Measurements from ENCODE around the gene MRPL38.
A peak's percentile ranks its signal among the peaks of the same experiment; 100 is the strongest.

The MRPL38 gene

DNA sequence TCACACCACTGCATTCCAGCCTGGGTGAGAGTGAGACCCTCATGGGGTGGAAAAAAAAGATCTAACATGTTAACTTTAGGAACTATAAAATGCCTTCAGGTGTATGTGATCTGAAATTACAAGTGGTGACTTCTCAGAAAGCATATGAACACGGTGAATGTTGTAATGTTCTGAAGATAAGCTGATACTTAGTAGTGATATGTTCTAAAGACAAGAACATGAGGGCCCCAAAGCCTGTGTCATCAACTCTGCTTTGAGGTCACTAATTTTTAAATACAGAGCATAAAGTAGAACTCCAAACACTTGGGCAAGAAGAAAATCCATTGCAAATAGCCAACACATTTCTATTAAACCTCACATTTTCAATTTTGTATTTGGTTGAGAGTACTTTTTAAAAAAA is 38.8 kb upstream of the MRPL38 start:
- Histone ChIP-seq H3K9ac (ENCODE audit: low read depth, low read length, poor library complexity) (no peak overlapping the region), H3K4me1 (ENCODE audit: control insufficient read depth in 2 of 2, insufficient read depth in 1 of 2, low read depth in 1 of 2, low read length in 2 of 2) (peaks cover 2 to 4% of the 10 kb centered on the region in 2 donors), H2AFZ (ENCODE audit: low read length) (no peak overlapping the region), H2BK120ac (ENCODE audit: low read depth, low read length) (no peak overlapping the region), H3K36me3 (replicated peaks in 1 of 2; ENCODE audit: control insufficient read depth in 2 of 2, insufficient read depth in 2 of 2, low read length in 2 of 2) (peaks cover 1 to 35% of the 10 kb centered on the region in 2 donors), H3K4ac (ENCODE audit: low read length) (no peak overlapping the region), H3K27ac (replicated peaks; ENCODE audit: low read length) (no peak overlapping the region), H2AK5ac (ENCODE audit: low read depth, low read length) (no peak overlapping the region), H3K4me2 (ENCODE audit: insufficient read depth, low read length, poor library complexity, severe bottlenecking) (no peak overlapping the region), H3K23ac (ENCODE audit: low read depth, low read length, poor library complexity) (no peak overlapping the region), H3K18ac (ENCODE audit: low read length) (no peak overlapping the region), H3K9me3 (replicated peaks in 1 of 2; ENCODE audit: control insufficient read depth in 2 of 2, insufficient read depth in 1 of 2, low read depth in 1 of 2, low read length in 2 of 2) (no peaks in the 10 kb centered on the region), H4K8ac (ENCODE audit: low read depth, low read length) (no peak overlapping the region), H3K4me3 (ENCODE audit: low read length in 2 of 2) (no peak overlapping the region), H2BK15ac (ENCODE audit: low read length) (no peak overlapping the region), H3K27me3 (ENCODE audit: control insufficient read depth in 3 of 3, insufficient read depth in 3 of 3, low read depth in 1 of 3, low read length in 3 of 3) (no peaks in the 10 kb centered on the region), H4K91ac (ENCODE audit: low read depth, low read length, poor library complexity) (no peak overlapping the region), H3K14ac (ENCODE audit: low read length) (no peak overlapping the region), H2BK5ac (ENCODE audit: low read length) (no peak overlapping the region), H3K79me1 (ENCODE audit: low read depth, low read length) (no peaks in the 10 kb centered on the region), H2BK12ac (ENCODE audit: low read length) (no peak overlapping the region)
- no CpG with 5 or more reads among the region's 1 CpG for WGBS, 2 donors (ENCODE audit: extremely low coverage in 2 of 2, insufficient read length in 2 of 2, insufficient replicate concordance in 1 of 2)
- no peak for DNase-seq (ENCODE audit: low spot score)

DNA sequence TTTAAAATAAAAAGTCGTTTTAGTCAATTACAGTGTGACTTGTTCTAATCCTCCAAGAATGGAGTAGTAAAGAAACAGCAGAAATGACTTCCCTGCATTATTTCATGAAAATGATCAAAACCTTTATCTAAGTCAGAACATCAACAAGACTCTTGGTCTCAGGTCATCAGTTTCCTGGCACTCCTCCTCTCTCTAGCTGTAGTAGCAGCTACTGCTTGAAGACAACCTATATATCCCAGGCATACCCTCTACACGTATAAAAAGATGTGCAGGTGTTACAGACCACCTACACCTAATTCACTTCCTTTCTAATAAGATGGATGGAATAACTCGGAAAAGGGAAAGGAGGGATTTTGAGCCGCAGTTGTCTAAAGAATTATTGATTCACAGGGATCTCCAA is 37.8 kb upstream of the MRPL38 start:
- Histone ChIP-seq H3K4me3 (ENCODE audit: low read length in 2 of 2) (no peak overlapping the region), H3K27ac (replicated peaks; ENCODE audit: low read length) (no peak overlapping the region), H3K18ac (ENCODE audit: low read length) (no peak overlapping the region), H2AFZ (ENCODE audit: low read length) (no peak overlapping the region), H4K8ac (ENCODE audit: low read depth, low read length) (no peak overlapping the region), H2BK12ac (ENCODE audit: low read length) (no peak overlapping the region), H3K36me3 (replicated peaks in 1 of 2; ENCODE audit: control insufficient read depth in 2 of 2, insufficient read depth in 2 of 2, low read length in 2 of 2) (peaks cover 0 to 30% of the 10 kb centered on the region in 2 donors), H3K79me1 (ENCODE audit: low read depth, low read length) (no peaks in the 10 kb centered on the region), H3K9ac (ENCODE audit: low read depth, low read length, poor library complexity) (no peak overlapping the region), H3K4me2 (ENCODE audit: insufficient read depth, low read length, poor library complexity, severe bottlenecking) (no peak overlapping the region), H2AK5ac (ENCODE audit: low read depth, low read length) (no peak overlapping the region), H3K27me3 (ENCODE audit: control insufficient read depth in 3 of 3, insufficient read depth in 3 of 3, low read depth in 1 of 3, low read length in 3 of 3) (peaks cover 0 to 3% (median 0%) of the 10 kb centered on the region in 3 experiments), H2BK120ac (ENCODE audit: low read depth, low read length) (no peak overlapping the region), H3K9me3 (replicated peaks in 1 of 2; ENCODE audit: control insufficient read depth in 2 of 2, insufficient read depth in 1 of 2, low read depth in 1 of 2, low read length in 2 of 2) (no peaks in the 10 kb centered on the region), H2BK5ac (ENCODE audit: low read length) (no peak overlapping the region), H3K4ac (ENCODE audit: low read length) (no peak overlapping the region), H2BK15ac (ENCODE audit: low read length) (no peak overlapping the region), H3K23ac (ENCODE audit: low read depth, low read length, poor library complexity) (no peak overlapping the region), H4K91ac (ENCODE audit: low read depth, low read length, poor library complexity) (no peak overlapping the region), H3K14ac (ENCODE audit: low read length) (no peak overlapping the region), H3K4me1 (ENCODE audit: control insufficient read depth in 2 of 2, insufficient read depth in 1 of 2, low read depth in 1 of 2, low read length in 2 of 2) (peaks cover 2 to 4% of the 10 kb centered on the region in 2 donors)
- WGBS, 2 donors (ENCODE audit: extremely low coverage in 2 of 2, insufficient read length in 2 of 2, insufficient replicate concordance in 1 of 2): no CpG with 5 or more reads among the region's 4 CpGs
- no peak for DNase-seq (ENCODE audit: low spot score)

GRCh38 chr17:75941442-75941819 is 36.7 kb upstream of the MRPL38 start:
- H3K4me3 ChIP-seq (ENCODE audit: low read length in 2 of 2): peak overlapping the region in 1 of 2 donors; percentile 92
- H3K18ac ChIP-seq (ENCODE audit: low read length): no peak overlapping the region
- no peak overlapping the region for H2BK12ac ChIP-seq (ENCODE audit: low read length)
- no peak overlapping the region for H2BK15ac ChIP-seq (ENCODE audit: low read length)
- peaks cover 0 to 21% of the 10 kb centered on the region in 2 donors for H3K36me3 ChIP-seq (replicated peaks in 1 of 2; ENCODE audit: control insufficient read depth in 2 of 2, insufficient read depth in 2 of 2, low read length in 2 of 2)
- H4K91ac ChIP-seq (ENCODE audit: low read depth, low read length, poor library complexity): no peak overlapping the region
- no peak overlapping the region for H4K8ac ChIP-seq (ENCODE audit: low read depth, low read length)
- H3K9me3 ChIP-seq (replicated peaks in 1 of 2; ENCODE audit: control insufficient read depth in 2 of 2, insufficient read depth in 1 of 2, low read depth in 1 of 2, low read length in 2 of 2): no peaks in the 10 kb centered on the region
- H3K79me1 ChIP-seq (ENCODE audit: low read depth, low read length): no peaks in the 10 kb centered on the region
- no peak overlapping the region for H2BK5ac ChIP-seq (ENCODE audit: low read length)
- WGBS, 2 donors (ENCODE audit: extremely low coverage in 2 of 2, insufficient read length in 2 of 2, insufficient replicate concordance in 1 of 2): no CpG with 5 or more reads among the region's 6 CpGs
- no peak overlapping the region for H3K14ac ChIP-seq (ENCODE audit: low read length)
- no peak overlapping the region for H3K9ac ChIP-seq (ENCODE audit: low read depth, low read length, poor library complexity)
- H3K4me2 ChIP-seq (ENCODE audit: insufficient read depth, low read length, poor library complexity, severe bottlenecking): peak overlapping the region; percentile 55
- no peak overlapping the region for H3K4ac ChIP-seq (ENCODE audit: low read length)
- DNase-seq (ENCODE audit: low spot score): no peak
- H3K27me3 ChIP-seq (ENCODE audit: control insufficient read depth in 3 of 3, insufficient read depth in 3 of 3, low read depth in 1 of 3, low read length in 3 of 3): peaks cover 0 to 3% (median 0%) of the 10 kb centered on the region in 3 experiments
- no peak overlapping the region for H3K27ac ChIP-seq (replicated peaks; ENCODE audit: low read length)
- no peak overlapping the region for H3K23ac ChIP-seq (ENCODE audit: low read depth, low read length, poor library complexity)
- H2AFZ ChIP-seq (ENCODE audit: low read length): peak overlapping the region; percentile 99
- no peak overlapping the region for H2BK120ac ChIP-seq (ENCODE audit: low read depth, low read length)
- peaks cover 2 to 4% of the 10 kb centered on the region in 2 donors for H3K4me1 ChIP-seq (ENCODE audit: control insufficient read depth in 2 of 2, insufficient read depth in 1 of 2, low read depth in 1 of 2, low read length in 2 of 2)
- H2AK5ac ChIP-seq (ENCODE audit: low read depth, low read length): no peak overlapping the region

- Histone ChIP-seq H3K4ac (ENCODE audit: low read length) (no peak within 1 kb of the TSS), H3K36me3 (replicated peaks in 1 of 2; ENCODE audit: control insufficient read depth in 2 of 2, insufficient read depth in 2 of 2, low read length in 2 of 2) (peaks cover 0 to 15% of the 10 kb centered on the region in 2 donors), H2AK5ac (ENCODE audit: low read depth, low read length) (no peak within 1 kb of the TSS), H2BK12ac (ENCODE audit: low read length) (no peak within 1 kb of the TSS), H3K4me2 (ENCODE audit: insufficient read depth, low read length, poor library complexity, severe bottlenecking) (peak within 1 kb of the TSS; percentile 67), H3K18ac (ENCODE audit: low read length) (peak within 1 kb of the TSS; percentile 99), H3K4me1 (ENCODE audit: control insufficient read depth in 2 of 2, insufficient read depth in 1 of 2, low read depth in 1 of 2, low read length in 2 of 2) (peaks cover 2 to 4% of the 10 kb centered on the region in 2 donors), H3K27ac (replicated peaks; ENCODE audit: low read length) (no peak within 1 kb of the TSS), H2BK15ac (ENCODE audit: low read length) (no peak within 1 kb of the TSS), H2BK5ac (ENCODE audit: low read length) (peak within 1 kb of the TSS; percentile 32), H4K91ac (ENCODE audit: low read depth, low read length, poor library complexity) (no peak within 1 kb of the TSS), H3K79me1 (ENCODE audit: low read depth, low read length) (no peaks in the 10 kb centered on the region), H3K9me3 (replicated peaks in 1 of 2; ENCODE audit: control insufficient read depth in 2 of 2, insufficient read depth in 1 of 2, low read depth in 1 of 2, low read length in 2 of 2) (no peaks in the 10 kb centered on the region), H2AFZ (ENCODE audit: low read length) (peak within 1 kb of the TSS; percentile 99), H2BK120ac (ENCODE audit: low read depth, low read length) (peak within 1 kb of the TSS; percentile 82), H3K9ac (ENCODE audit: low read depth, low read length, poor library complexity) (peak within 1 kb of the TSS; percentile 97), H3K27me3 (ENCODE audit: control insufficient read depth in 3 of 3, insufficient read depth in 3 of 3, low read depth in 1 of 3, low read length in 3 of 3) (peaks cover 0 to 3% (median 0%) of the 10 kb centered on the region in 3 experiments), H3K14ac (ENCODE audit: low read length) (peak within 1 kb of the TSS; percentile 99), H3K23ac (ENCODE audit: low read depth, low read length, poor library complexity) (peak within 1 kb of the TSS; percentile 95), H3K4me3 (ENCODE audit: low read length in 2 of 2) (peak within 1 kb of the TSS; percentile 92 to 94), H4K8ac (ENCODE audit: low read depth, low read length) (peak within 1 kb of the TSS; percentile 78)
- WGBS, 2 donors (ENCODE audit: extremely low coverage in 2 of 2, insufficient read length in 2 of 2, insufficient replicate concordance in 1 of 2): no CpG with 5 or more reads among the region's 63 CpGs
- peak; percentile 91 for DNase-seq (ENCODE audit: low spot score)
These were observed 36.2 kb upstream of the MRPL38 start, which contains the start of gene FBF1 for GRCh38 chr17:75940727-75941441. Gene FBF1 (minus strand): TSS chr17:75941042. CDS start chr17:75938149, 2,893 bp downstream.

Measured in neuronal stem cell (in vitro differentiated cells).